Liver (tissue), 9 donors: ENCODE data around the gene FBXO47. TPM values are rescaled to one million over a fixed set of nuclear protein-coding genes. Genes with fewer than 3 reads are reported as not detected.

Experiments used
- DNase-seq: peaks from one replicate; pipeline ENCODE4 v3.0.0-alpha.2; 2017; ENCODE audit warnings: low spot score
- H3K27ac ChIP-seq, 2 donors: one replicate each; pipeline ENCODE4 v1.7.0; 2013; ENCODE audit warnings: inconsistent platforms in 2 of 2, low read length in 2 of 2, control low read depth in 1 of 2, low read depth in 1 of 2, mild to moderate bottlenecking in 1 of 2
- H3K27me3 ChIP-seq, 4 donors: one replicate each; pipeline versions ENCODE4 v1.6.1 to v1.7.0; 2013; ENCODE audit warnings: low read length in 3 of 4, inconsistent platforms in 1 of 4, mild to moderate bottlenecking in 1 of 4, moderate library complexity in 1 of 4; ENCODE audit not compliant: control insufficient read depth in 4 of 4, insufficient read depth in 4 of 4
- H3K36me3 ChIP-seq, 4 donors: one replicate each; pipeline versions ENCODE4 v1.6.1 to v1.7.0; 2013; ENCODE audit warnings: low read length in 3 of 4, mild to moderate bottlenecking in 3 of 4, low read depth in 1 of 4, moderate library complexity in 1 of 4; ENCODE audit not compliant: control insufficient read depth in 4 of 4, insufficient read depth in 3 of 4
- H3K4me1 ChIP-seq, 4 donors: one replicate each; pipeline versions ENCODE4 v1.6.1 to v1.7.0; 2013; ENCODE audit warnings: low read length in 3 of 4, mild to moderate bottlenecking in 3 of 4, moderate library complexity in 1 of 4; ENCODE audit not compliant: control insufficient read depth in 4 of 4, insufficient read depth in 4 of 4
- H3K4me3 ChIP-seq, 3 donors: one replicate each; pipeline versions ENCODE4 v1.6.1 to v1.7.0; 2013; ENCODE audit warnings: low read length in 3 of 3, control low read depth in 1 of 3, low read depth in 1 of 3, mild to moderate bottlenecking in 1 of 3
- H3K9ac ChIP-seq, 2 donors: one replicate each; pipeline ENCODE4 v1.7.0; 2013; ENCODE audit warnings: low read length in 2 of 2, mild to moderate bottlenecking in 2 of 2, moderate library complexity in 2 of 2, control low read depth in 1 of 2, low read depth in 1 of 2
- H3K9me3 ChIP-seq, 4 donors: one replicate each; pipeline versions ENCODE4 v1.6.1 to v1.7.0; 2013; ENCODE audit warnings: low read length in 3 of 4; ENCODE audit not compliant: control insufficient read depth in 4 of 4
- ATF3 ChIP-seq: IDR thresholded peaks from 2 replicates; pipeline ENCODE4 v1.6.1; 2016; ENCODE audit warnings: antibody characterized with exemption
- CTCF ChIP-seq: fragments of 150-350 bp; IDR thresholded peaks from 2 replicates; pipeline ENCODE4 v1.5.1; 2017; ENCODE audit warnings: improper control_type of control experiment, low read depth, low read length; ENCODE audit not compliant: missing input control
- EGR1 ChIP-seq, 2 donors: IDR thresholded peaks; 2 replicates each; pipeline ENCODE4 v1.6.1; 2016 to 2018; ENCODE audit warnings: antibody characterized with exemption in 2 of 2, low read depth in 2 of 2
- FOXA1 ChIP-seq: IDR thresholded peaks from 2 replicates; pipeline ENCODE4 v1.6.1; 2016; ENCODE audit warnings: antibody characterized with exemption
- FOXA2 ChIP-seq: IDR thresholded peaks from 2 replicates; pipeline ENCODE4 v1.6.1; 2016; ENCODE audit warnings: antibody characterized with exemption
- GABPA ChIP-seq, 2 donors: IDR thresholded peaks in 1 of 2; conservative IDR thresholded peaks in 1 of 2; 2 replicates each; pipeline ENCODE4 v1.6.1; 2016; ENCODE audit warnings: antibody characterized with exemption in 2 of 2, mild to moderate bottlenecking in 1 of 2, moderate library complexity in 1 of 2
- HNF4A ChIP-seq, 2 donors: conservative IDR thresholded peaks; 2 replicates each; pipeline ENCODE4 v1.6.1; 2016; ENCODE audit warnings: antibody characterized with exemption in 2 of 2, mild to moderate bottlenecking in 2 of 2
- HNF4G ChIP-seq: IDR thresholded peaks from 2 replicates; pipeline ENCODE4 v1.6.1; 2016; ENCODE audit warnings: antibody characterized with exemption
- JUND ChIP-seq, 2 donors: IDR thresholded peaks; 2 replicates each; pipeline ENCODE4 v1.6.1; 2016; ENCODE audit warnings: antibody characterized with exemption in 2 of 2
- MAX ChIP-seq: IDR thresholded peaks from 2 replicates; pipeline ENCODE4 v1.6.1; 2016; ENCODE audit warnings: antibody characterized with exemption
- NR2F2 ChIP-seq: IDR thresholded peaks from 2 replicates; pipeline ENCODE4 v1.6.1; 2016; ENCODE audit warnings: antibody characterized with exemption
- RAD21 ChIP-seq, 2 donors: IDR thresholded peaks; 2 replicates each; pipeline ENCODE4 v1.6.1; 2016; ENCODE audit warnings: antibody characterized with exemption in 2 of 2, mild to moderate bottlenecking in 2 of 2
- REST ChIP-seq: IDR thresholded peaks from 2 replicates; pipeline ENCODE4 v1.6.1; 2016; ENCODE audit warnings: antibody characterized with exemption, mild to moderate bottlenecking
- RXRA ChIP-seq, 2 donors: IDR thresholded peaks; 2 replicates each; pipeline ENCODE4 v1.6.1; 2017 to 2018; ENCODE audit warnings: antibody characterized with exemption in 2 of 2, mild to moderate bottlenecking in 1 of 2
- SP1 ChIP-seq: IDR thresholded peaks from 2 replicates; pipeline ENCODE4 v1.6.1; 2018; ENCODE audit warnings: antibody characterized with exemption, mild to moderate bottlenecking
- TAF1 ChIP-seq: conservative IDR thresholded peaks from 2 replicates; pipeline ENCODE4 v1.6.1; 2016; ENCODE audit warnings: antibody characterized with exemption, mild to moderate bottlenecking
- YY1 ChIP-seq: IDR thresholded peaks from 2 replicates; pipeline ENCODE4 v1.6.1; 2016; ENCODE audit warnings: antibody characterized with exemption, mild to moderate bottlenecking
- ZBTB33 ChIP-seq: IDR thresholded peaks from 2 replicates; pipeline ENCODE4 v1.6.1; 2016; ENCODE audit warnings: antibody characterized with exemption
- WGBS: extraction: QIAGEN DNeasy Blood & Tissue Kit; methylation state at CpG from one replicate; pipeline ENCODE4 v1.1.7; 2013; 5-methylcytosine and 5-hydroxymethylcytosine counted together
- polyA plus RNA-seq, 2 donors: library from polyadenylated mRNA; stranded (reverse) in 1 of 2; unstranded in 1 of 2; fragments of 200-250 nt in 1 of 2; fragments of >200 nt in 1 of 2; fragmentation: Nextera tagmentation in 1 of 2; extraction: Ambion mirVana in 1 of 2; gene quantifications; one replicate each; pipeline versions ENCODE4 v1.2.1 to v1.2.3, GENCODE V29; 2013 to 2015
- total RNA-seq, 2 donors: library from RNA; depleted of rRNA; stranded (reverse); fragments of >200 nt; gene quantifications; one replicate each; pipeline ENCODE4 v1.2.3, GENCODE V29; 2014
- donor health status: healthy.
- donor health status: healthy.
- donor health status: healthy.
- donor health status: healthy.
- donor health status: healthy.

The FBXO47 gene
- total and polyA plus RNA-seq, 4 donors, result not detected

- H3K4me3 ChIP-seq, result no peak overlapping the region
- DNase-seq, result no peak
- H3K4me1 ChIP-seq, result no peaks in the 10 kb centered on the region
- TF ChIP-seq MAX, result no peak
- no peak for TF ChIP-seq RAD21 (IDR thresholded peaks at IDR 0.05)
- TF ChIP-seq TAF1, result no peak
- TF ChIP-seq SP1, result no peak
- no peak for TF ChIP-seq HNF4A (conservative IDR thresholded peaks at IDR 0.05)
- no peak for TF ChIP-seq RXRA (IDR thresholded peaks at IDR 0.05)
- TF ChIP-seq CTCF, result no peak
- no peak for TF ChIP-seq JUND (IDR thresholded peaks at IDR 0.05)
- no peak for TF ChIP-seq NR2F2
- no peak for TF ChIP-seq FOXA1
- no peak for TF ChIP-seq EGR1 (IDR thresholded peaks at IDR 0.05; ENCODE audit: low read depth in 2 of 2)
- TF ChIP-seq GABPA (IDR thresholded peaks at IDR 0.05 in 1 of 2, conservative IDR thresholded peaks at IDR 0.05 in 1 of 2), result no peak
- TF ChIP-seq HNF4G, result no peak
- no peak for TF ChIP-seq YY1
- no peak for TF ChIP-seq ZBTB33
- TF ChIP-seq ATF3, result no peak
- no peak for TF ChIP-seq FOXA2
- TF ChIP-seq REST, result no peak
- 94% methylated on average over 1 of the region's 1 CpG for WGBS
- H3K27me3 ChIP-seq, result no peaks in the 10 kb centered on the region
- H3K9me3 ChIP-seq, result no peaks in the 10 kb centered on the region
- H3K27ac ChIP-seq, result no peak overlapping the region
- no peak overlapping the region for H3K9ac ChIP-seq
- no peaks in the 10 kb centered on the region for H3K36me3 ChIP-seq
These were observed 26.8 kb downstream of the FBXO47 start for GRCh38 chr17:38940404-38940803.

- DNase-seq, result no peak
- Histone ChIP-seq H3K27ac (no peak overlapping the region), H3K9ac (no peak overlapping the region), H3K4me3 (no peak overlapping the region), H3K27me3 (no peaks in the 10 kb centered on the region), H3K4me1 (no peaks in the 10 kb centered on the region), H3K9me3 (no peaks in the 10 kb centered on the region), H3K36me3 (no peaks in the 10 kb centered on the region)
- TF ChIP-seq ZBTB33, result no peak
- TF ChIP-seq GABPA (IDR thresholded peaks at IDR 0.05 in 1 of 2, conservative IDR thresholded peaks at IDR 0.05 in 1 of 2), result no peak
- no peak for TF ChIP-seq EGR1 (IDR thresholded peaks at IDR 0.05; ENCODE audit: low read depth in 2 of 2)
- no peak for TF ChIP-seq HNF4A (conservative IDR thresholded peaks at IDR 0.05)
- TF ChIP-seq REST, result no peak
- no peak for TF ChIP-seq YY1
These were observed 27.2 kb downstream of the FBXO47 start for GRCh38 chr17:38939987-38940386.
